K562 (cell line): ENCODE results near the gene COMP. TPM values are rescaled to one million over a fixed set of nuclear protein-coding genes. Genes with fewer than 3 reads are reported as not detected.

Source experiments
- ARHGAP35 ChIP-seq: fragments of 450-650 bp; IDR thresholded peaks from 2 replicates; pipeline ENCODE4 v1.6.1; 2018; ENCODE audit not compliant: partially characterized antibody
- DACH1 ChIP-seq: fragments of 450-650 bp; IDR thresholded peaks from 2 replicates; pipeline ENCODE4 v1.6.1; 2018; ENCODE audit not compliant: partially characterized antibody
- E2F6 ChIP-seq, 2 experiments: IDR thresholded peaks; 2 replicates each; pipeline ENCODE4 v1.6.1; 2011; ENCODE audit warnings: borderline replicate concordance in 1 of 2, control low read depth in 1 of 2, low read depth in 1 of 2, low read length in 1 of 2, mild to moderate bottlenecking in 1 of 2, mixed read lengths in 1 of 2, moderate library complexity in 1 of 2; ENCODE audit not compliant: insufficient read depth in 1 of 2, insufficient read length in 1 of 2, poor library complexity in 1 of 2, severe bottlenecking in 1 of 2; ENCODE audit errors: extremely low read depth in 1 of 2
- HDAC6 ChIP-seq: IDR thresholded peaks from 2 replicates; pipeline ENCODE4 v1.6.1; 2012; ENCODE audit warnings: low read depth, mild to moderate bottlenecking, control low read depth, inconsistent platforms, low read length, moderate library complexity
- HINFP ChIP-seq: fragments of 450-650 bp; conservative IDR thresholded peaks from 2 replicates; pipeline ENCODE4 v1.6.1; 2016; ENCODE audit warnings: missing genetic modification characterization, low read depth, mild to moderate bottlenecking, control low read depth, missing compliant biosample characterization
- JUND ChIP-seq, 2 experiments: IDR thresholded peaks; 2 replicates in 1 of 2; 3 replicates in 1 of 2; pipeline ENCODE4 v1.6.1; 2011; ENCODE audit warnings: borderline replicate concordance in 2 of 2, low read depth in 2 of 2, low read length in 2 of 2, improper control_type of control experiment in 1 of 2, missing biosample characterization in 1 of 2, missing genetic modification characterization in 1 of 2, missing genetic modification reagents in 1 of 2
- MECOM ChIP-seq: fragments of 250-450 bp; sonication (Bioruptor Pico); IDR thresholded peaks from 2 replicates; pipeline ENCODE4 v1.8.0; 2022; ENCODE audit warnings: inconsistent platforms
- PKNOX1 ChIP-seq: fragments of 450-650 bp; IDR thresholded peaks from 2 replicates; pipeline ENCODE4 v1.6.1; 2016
- RFX1 ChIP-seq: fragments of 450-650 bp; IDR thresholded peaks from 2 replicates; pipeline ENCODE4 v1.6.1; 2016; ENCODE audit warnings: mild to moderate bottlenecking, moderate library complexity
- SMARCB1 ChIP-seq: IDR thresholded peaks from 2 replicates; pipeline ENCODE4 v1.6.1; 2011; ENCODE audit warnings: improper control_type of control experiment, low read depth; ENCODE audit not compliant: insufficient read length
- SRSF1 ChIP-seq: fragments of 200-400 bp; formaldehyde crosslinking; IDR thresholded peaks from 2 replicates; pipeline ENCODE4 v1.6.1; 2017; ENCODE audit warnings: mild to moderate bottlenecking, low read depth, low read length, moderate library complexity
- THAP12 ChIP-seq: fragments of 250-450 bp; sonication (Bioruptor Pico); IDR thresholded peaks from 2 replicates; pipeline ENCODE4 v1.9.0; 2021; ENCODE audit warnings: mild to moderate bottlenecking, inconsistent platforms
- ZBTB17 ChIP-seq: fragments of 450-650 bp; formaldehyde crosslinking; IDR thresholded peaks from 2 replicates; pipeline ENCODE4 v1.4.0; 2020; ENCODE audit warnings: mild to moderate bottlenecking
- ZBTB5 ChIP-seq: fragments of 450-650 bp; IDR thresholded peaks from 2 replicates; pipeline ENCODE4 v1.6.1; 2017; ENCODE audit warnings: antibody characterized with exemption
- ZBTB8A ChIP-seq: fragments of 450-650 bp; IDR thresholded peaks from 2 replicates; pipeline ENCODE4 v1.6.1; 2018; ENCODE audit warnings: mild to moderate bottlenecking, moderate library complexity; ENCODE audit not compliant: partially characterized antibody
- ZNF507 ChIP-seq: conservative IDR thresholded peaks from 2 replicates; pipeline ENCODE4 v1.6.1; 2017; ENCODE audit warnings: missing genetic modification characterization, missing compliant biosample characterization
- ZNF644 ChIP-seq: fragments of 200-800 bp; sonication (Bioruptor generic); IDR thresholded peaks from 2 replicates; pipeline ENCODE4 v1.6.1; 2016; ENCODE audit warnings: low read depth, missing genetic modification characterization, missing compliant biosample characterization
- ZSCAN29 ChIP-seq: fragments of 450-650 bp; IDR thresholded peaks from 2 replicates; pipeline ENCODE4 v1.6.1; 2017
- polyA plus RNA-seq, 8 experiments: library from polyadenylated mRNA; depleted of rRNA in 4 of 8; stranded (reverse) in 5 of 8; unstranded in 3 of 8; fragments of >200 nt; fragmentation: Nextera tagmentation in 2 of 8; fragmentation: Illumina TruSeq in 1 of 8; extraction: Ambion mirVana in 2 of 8; extraction: Trizol in 1 of 8; gene quantifications; 2 replicates each; pipeline versions ENCODE4 v1.2.1 to v1.2.3, GENCODE V29; 2011 to 2014; ENCODE audit warnings: inconsistent platforms in 1 of 8, missing spikeins in 1 of 8
- total RNA-seq, 7 experiments: library from RNA; depleted of rRNA in 6 of 7; stranded (reverse); fragments of >200 nt in 6 of 7; fragmentation: Illumina TruSeq in 2 of 7; extraction: Trizol in 2 of 7; gene quantifications; 2 replicates each; pipeline versions ENCODE4 v1.2.1 to v1.2.3, GENCODE V29; 2011 to 2021; ENCODE audit warnings: low replicate concordance in 1 of 7

Gene COMP
- total and polyA plus RNA-seq, 9 of the 15 experiments (the other 6 are each of a cell fraction or from before 2014, with no cell fraction given): 0.07 TPM; not detected in 8

GRCh38 chr19:18831524-18832305, 40.6 kb upstream of the COMP start, which contains the start of gene UPF1 (continued):
- no peak for TF ChIP-seq HDAC6
- no peak for TF ChIP-seq ZBTB8A
- TF ChIP-seq ZNF507 (tag): no peak
- peak; percentile 63; the same call in 1 of the 2 replicates for TF ChIP-seq ZNF644 (tag)
- TF ChIP-seq PKNOX1: no peak
- TF ChIP-seq E2F6 (IDR thresholded peaks at IDR 0.05; ENCODE audit: borderline replicate concordance in 1 of 2, extremely low read depth in 1 of 2, insufficient read depth in 1 of 2, insufficient read length in 1 of 2, low read depth in 1 of 2, low read length in 1 of 2, poor library complexity in 1 of 2, severe bottlenecking in 1 of 2): peak; percentile 54 to 88
- no peak for TF ChIP-seq MECOM
- TF ChIP-seq ARHGAP35: no peak
- no peak for TF ChIP-seq RFX1
- no peak for TF ChIP-seq HINFP
- no peak for TF ChIP-seq SMARCB1
- TF ChIP-seq ZBTB17 (CRISPR knock-in tag): peak; percentile 78
- TF ChIP-seq DACH1: no peak
- peak; percentile 69; the same call in 1 of the 2 replicates for TF ChIP-seq THAP12 (CRISPR knock-in tag)
- TF ChIP-seq ZSCAN29: no peak
- no peak for TF ChIP-seq JUND (IDR thresholded peaks at IDR 0.05; ENCODE audit: borderline replicate concordance, low read depth, low read length)
- TF ChIP-seq JUND (tag; IDR thresholded peaks at IDR 0.05; ENCODE audit: borderline replicate concordance, low read depth, low read length): no peak
- TF ChIP-seq ZBTB5: no peak
- no peak for TF ChIP-seq SRSF1
